H1 (cell line): ENCODE data around the gene USB1.

ENCODE experiments used
- CBX8 ChIP-seq: fragments of 300-800, 300-1000 bp; sonication (generic); IDR thresholded peaks from 2 replicates; pipeline ENCODE4 v1.7.1; 2016; ENCODE audit warnings: low read depth, low read length, borderline replicate concordance
- CEBPB ChIP-seq: IDR thresholded peaks from 2 replicates; pipeline ENCODE4 v1.6.1; 2012; ENCODE audit warnings: low read depth, low read length
- FOSL1 ChIP-seq: IDR thresholded peaks from 2 replicates; pipeline ENCODE4 v1.6.1; 2011; ENCODE audit warnings: mild to moderate bottlenecking, low read depth, low read length, moderate library complexity; ENCODE audit not compliant: insufficient read depth
- GABPA ChIP-seq: IDR thresholded peaks from 2 replicates; pipeline ENCODE4 v1.6.1; 2011; ENCODE audit warnings: mild to moderate bottlenecking, low read length, moderate library complexity, borderline replicate concordance; ENCODE audit not compliant: insufficient read depth
- HDAC6 ChIP-seq: IDR thresholded peaks from one replicate; pipeline ENCODE4 v1.7.1; 2012; ENCODE audit warnings: low read depth, mild to moderate bottlenecking, inconsistent platforms, low read length, moderate library complexity
- POLR2AphosphoS5 ChIP-seq: IDR thresholded peaks from 2 replicates; pipeline ENCODE4 v1.6.1; 2011; ENCODE audit warnings: low read depth, low read length
- RAD21 ChIP-seq, 2 experiments: IDR thresholded peaks in 1 of 2; conservative IDR thresholded peaks in 1 of 2; 2 replicates each; pipeline ENCODE4 v1.6.1; 2011; ENCODE audit warnings: low read depth in 2 of 2, low read length in 2 of 2, improper control_type of control experiment in 1 of 2, inconsistent platforms in 1 of 2, mild to moderate bottlenecking in 1 of 2, moderate library complexity in 1 of 2
- TAF1 ChIP-seq: IDR thresholded peaks from 2 replicates; pipeline ENCODE4 v1.6.1; 2011; ENCODE audit warnings: mild to moderate bottlenecking, low read depth, low read length
- TBP ChIP-seq: IDR thresholded peaks from 2 replicates; pipeline ENCODE4 v1.6.1; 2011; ENCODE audit warnings: low read depth, low read length, improper control_type of control experiment
- TCF12 ChIP-seq: IDR thresholded peaks from 2 replicates; pipeline ENCODE4 v1.6.1; 2011; ENCODE audit warnings: low read depth, mild to moderate bottlenecking, low read length
- ZNF274 ChIP-seq: IDR thresholded peaks from 2 replicates; pipeline ENCODE4 v1.7.0; 2012; ENCODE audit warnings: low read length, borderline replicate concordance; ENCODE audit errors: extremely low read depth
- TF ChIP-seq, protein P1 (sequence below): IDR thresholded peaks from 2 replicates; pipeline ENCODE4 v1.6.1; 2012; ENCODE audit warnings: inconsistent platforms
- TF ChIP-seq, protein P2 (sequence below), 3 experiments: IDR thresholded peaks; 1 replicate in 2 of 3; 2 replicates in 1 of 3; pipeline versions ENCODE4 v1.5.1 to v1.6.1; 2011; ENCODE audit warnings: low read length in 3 of 3, mild to moderate bottlenecking in 3 of 3, inconsistent platforms in 2 of 3, low read depth in 1 of 3, moderate library complexity in 1 of 3; ENCODE audit not compliant: insufficient read depth in 1 of 3; ENCODE audit errors: control extremely low read depth in 1 of 3
- TF ChIP-seq, protein P3 (sequence below): IDR thresholded peaks from 2 replicates; pipeline ENCODE4 v1.6.1; 2012; ENCODE audit warnings: low read length, inconsistent platforms

DNA sequence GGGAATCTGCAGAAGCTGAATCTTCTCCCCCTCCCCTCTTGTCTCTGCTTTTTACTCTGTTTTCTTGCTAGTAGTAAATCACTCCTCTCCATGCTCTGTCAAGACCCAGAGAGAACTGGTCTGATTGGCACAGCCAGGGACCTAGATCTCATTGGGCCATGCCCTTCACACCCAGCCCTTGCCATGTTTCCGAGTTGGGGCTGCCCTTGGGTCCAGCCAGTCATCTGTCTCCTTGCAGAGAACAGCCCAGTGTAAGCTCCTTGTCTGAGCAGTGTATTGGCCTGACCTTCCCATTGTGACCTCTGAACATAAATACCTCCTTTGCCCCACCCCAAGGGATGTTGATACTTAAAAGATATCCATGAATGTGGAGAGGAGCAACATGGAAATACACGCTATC lies 28.2 kb downstream of the USB1 start:
- no peak for TF ChIP-seq ZNF274
- no peak for TF ChIP-seq GABPA
- TF ChIP-seq, protein P1, sequence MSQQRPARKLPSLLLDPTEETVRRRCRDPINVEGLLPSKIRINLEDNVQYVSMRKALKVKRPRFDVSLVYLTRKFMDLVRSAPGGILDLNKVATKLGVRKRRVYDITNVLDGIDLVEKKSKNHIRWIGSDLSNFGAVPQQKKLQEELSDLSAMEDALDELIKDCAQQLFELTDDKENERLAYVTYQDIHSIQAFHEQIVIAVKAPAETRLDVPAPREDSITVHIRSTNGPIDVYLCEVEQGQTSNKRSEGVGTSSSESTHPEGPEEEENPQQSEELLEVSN, result no peak
- TF ChIP-seq, protein P2, sequence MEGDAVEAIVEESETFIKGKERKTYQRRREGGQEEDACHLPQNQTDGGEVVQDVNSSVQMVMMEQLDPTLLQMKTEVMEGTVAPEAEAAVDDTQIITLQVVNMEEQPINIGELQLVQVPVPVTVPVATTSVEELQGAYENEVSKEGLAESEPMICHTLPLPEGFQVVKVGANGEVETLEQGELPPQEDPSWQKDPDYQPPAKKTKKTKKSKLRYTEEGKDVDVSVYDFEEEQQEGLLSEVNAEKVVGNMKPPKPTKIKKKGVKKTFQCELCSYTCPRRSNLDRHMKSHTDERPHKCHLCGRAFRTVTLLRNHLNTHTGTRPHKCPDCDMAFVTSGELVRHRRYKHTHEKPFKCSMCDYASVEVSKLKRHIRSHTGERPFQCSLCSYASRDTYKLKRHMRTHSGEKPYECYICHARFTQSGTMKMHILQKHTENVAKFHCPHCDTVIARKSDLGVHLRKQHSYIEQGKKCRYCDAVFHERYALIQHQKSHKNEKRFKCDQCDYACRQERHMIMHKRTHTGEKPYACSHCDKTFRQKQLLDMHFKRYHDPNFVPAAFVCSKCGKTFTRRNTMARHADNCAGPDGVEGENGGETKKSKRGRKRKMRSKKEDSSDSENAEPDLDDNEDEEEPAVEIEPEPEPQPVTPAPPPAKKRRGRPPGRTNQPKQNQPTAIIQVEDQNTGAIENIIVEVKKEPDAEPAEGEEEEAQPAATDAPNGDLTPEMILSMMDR (IDR thresholded peaks at IDR 0.05; ENCODE audit: control extremely low read depth in 1 of 3, insufficient read depth in 1 of 3, low read depth in 1 of 3, low read length in 3 of 3), result no peak
- TF ChIP-seq, protein P3, sequence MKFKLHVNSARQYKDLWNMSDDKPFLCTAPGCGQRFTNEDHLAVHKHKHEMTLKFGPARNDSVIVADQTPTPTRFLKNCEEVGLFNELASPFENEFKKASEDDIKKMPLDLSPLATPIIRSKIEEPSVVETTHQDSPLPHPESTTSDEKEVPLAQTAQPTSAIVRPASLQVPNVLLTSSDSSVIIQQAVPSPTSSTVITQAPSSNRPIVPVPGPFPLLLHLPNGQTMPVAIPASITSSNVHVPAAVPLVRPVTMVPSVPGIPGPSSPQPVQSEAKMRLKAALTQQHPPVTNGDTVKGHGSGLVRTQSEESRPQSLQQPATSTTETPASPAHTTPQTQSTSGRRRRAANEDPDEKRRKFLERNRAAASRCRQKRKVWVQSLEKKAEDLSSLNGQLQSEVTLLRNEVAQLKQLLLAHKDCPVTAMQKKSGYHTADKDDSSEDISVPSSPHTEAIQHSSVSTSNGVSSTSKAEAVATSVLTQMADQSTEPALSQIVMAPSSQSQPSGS, result no peak
- TF ChIP-seq FOSL1, result no peak
- no peak for TF ChIP-seq POLR2AphosphoS5
- TF ChIP-seq TAF1, result no peak
- no peak for TF ChIP-seq TCF12
- no peak for TF ChIP-seq CBX8
- no peak for TF ChIP-seq CEBPB
- no peak for TF ChIP-seq HDAC6
- no peak for TF ChIP-seq TBP
- no peak for TF ChIP-seq RAD21 (IDR thresholded peaks at IDR 0.05 in 1 of 2, conservative IDR thresholded peaks at IDR 0.05 in 1 of 2; ENCODE audit: low read depth in 2 of 2, low read length in 2 of 2)
